HG03558 (cell line): ENCODE data around the gene AGBL3.
"Not testable (repeated sequence)": the region's sequence is repeated elsewhere in the genome, so short reads cannot be mapped to it uniquely, and the experiment has no call there.

Source experiments
- ATAC-seq: cut with Tn5 transposase; IDR thresholded peaks from one replicate; pipeline ENCODE4 v1.9.1; 2021; ENCODE audit warnings: moderate number of reproducible peaks; ENCODE audit not compliant: unreplicated experiment; ENCODE audit errors: extremely low read depth

AGBL3 gene

DNA sequence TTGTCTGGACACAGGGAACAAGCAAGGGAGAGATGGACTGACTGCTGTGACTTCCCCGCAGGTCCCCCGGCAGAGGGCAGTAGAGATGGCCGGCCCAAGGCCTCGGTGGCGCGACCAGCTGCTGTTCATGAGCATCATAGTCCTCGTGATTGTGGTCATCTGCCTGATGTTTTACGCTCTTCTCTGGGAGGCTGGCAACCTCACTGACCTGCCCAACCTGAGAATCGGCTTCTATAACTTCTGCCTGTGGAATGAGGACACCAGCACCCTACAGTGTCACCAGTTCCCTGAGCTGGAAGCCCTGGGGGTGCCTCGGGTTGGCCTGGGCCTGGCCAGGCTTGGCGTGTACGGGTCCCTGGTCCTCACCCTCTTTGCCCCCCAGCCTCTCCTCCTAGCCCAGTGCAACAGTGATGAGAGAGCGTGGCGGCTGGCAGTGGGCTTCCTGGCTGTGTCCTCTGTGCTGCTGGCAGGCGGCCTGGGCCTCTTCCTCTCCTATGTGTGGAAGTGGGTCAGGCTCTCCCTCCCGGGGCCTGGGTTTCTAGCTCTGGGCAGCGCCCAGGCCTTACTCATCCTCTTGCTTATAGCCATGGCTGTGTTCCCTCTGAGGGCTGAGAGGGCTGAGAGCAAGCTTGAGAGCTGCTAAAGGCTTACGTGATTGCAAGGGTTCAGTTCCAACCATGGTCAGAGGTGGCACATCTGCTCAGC, 178.2 kb downstream of the AGBL3 start:
- ATAC-seq: no peak

DNA sequence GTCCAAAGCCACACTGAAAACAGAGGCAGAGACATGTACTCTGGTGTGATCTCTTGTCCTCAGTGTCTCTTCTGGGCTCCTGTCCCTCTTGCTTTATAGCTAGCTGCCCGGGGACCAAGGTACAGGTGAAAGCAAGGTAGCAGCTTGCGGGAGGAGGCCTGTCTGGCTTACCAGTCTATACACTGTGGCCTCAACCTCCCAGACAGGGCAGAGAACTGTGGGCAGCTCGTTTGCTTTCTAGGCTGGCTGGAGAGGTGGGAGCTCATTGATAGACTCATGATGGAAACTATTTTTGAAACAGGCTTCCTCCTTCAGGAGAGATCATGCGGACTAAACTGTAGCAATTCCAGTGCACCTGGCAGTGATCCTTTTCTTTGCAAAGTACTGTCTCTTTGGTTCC, 179.6 kb downstream of the AGBL3 start:
- ATAC-seq: no peak

DNA sequence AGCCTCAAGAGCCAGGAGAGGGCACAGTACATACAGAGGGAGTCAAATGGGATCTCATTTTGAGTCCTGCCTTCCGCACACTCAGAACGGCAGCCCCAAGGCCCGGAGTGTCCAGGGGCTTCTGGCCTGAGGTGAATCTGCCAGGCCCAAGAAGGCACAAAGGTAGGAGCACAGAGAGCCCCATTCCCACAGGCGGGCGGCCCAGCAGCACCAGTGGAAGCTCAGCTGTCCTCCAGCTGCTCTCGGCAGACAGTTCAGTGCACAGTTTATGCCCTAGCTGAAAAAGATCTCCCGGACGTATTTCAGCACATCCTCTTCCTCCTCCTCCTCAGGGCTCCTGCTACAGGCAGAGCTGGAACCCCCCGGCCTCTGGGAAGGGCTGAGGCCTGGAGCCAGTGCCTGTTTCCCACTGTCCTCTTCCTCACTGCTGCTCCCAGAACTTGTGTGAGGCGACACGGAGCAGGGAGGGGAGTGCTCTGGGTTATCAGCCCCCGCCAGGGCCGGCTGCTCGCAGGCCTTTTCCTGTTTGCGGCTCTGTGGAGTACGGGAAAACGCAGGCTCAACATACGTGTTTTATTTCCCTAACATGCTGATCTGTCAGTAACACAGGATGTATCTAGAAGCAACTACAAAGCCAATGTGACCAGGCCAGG, 180.2 kb downstream of the AGBL3 start:
- no peak for ATAC-seq

DNA sequence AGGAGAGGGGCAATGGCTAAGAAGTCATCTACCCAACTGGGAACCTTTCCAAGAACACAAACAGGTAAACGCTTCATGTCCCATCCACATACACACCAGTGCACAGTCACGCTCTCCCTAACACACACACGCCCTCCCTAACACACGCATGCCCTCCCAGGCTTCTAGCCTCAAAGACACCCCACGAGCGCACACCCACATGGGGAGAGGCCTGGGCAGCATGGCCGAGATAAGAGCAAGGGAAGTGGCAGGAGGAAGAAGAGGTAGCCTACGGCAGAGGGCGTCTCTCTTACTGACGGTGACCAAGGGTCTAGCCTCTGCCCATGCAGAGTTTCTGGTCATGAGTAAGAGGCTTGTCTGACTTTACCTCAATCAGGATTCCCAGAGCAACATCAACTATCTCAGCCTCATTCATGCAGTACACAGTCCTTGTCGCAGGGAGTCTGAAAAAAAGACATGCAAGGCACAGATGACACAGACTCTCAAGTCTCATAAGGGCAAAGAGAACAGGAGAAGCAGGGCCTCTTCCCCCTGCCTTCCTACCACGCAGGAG, 181.1 kb downstream of the AGBL3 start:
- no peak for ATAC-seq

DNA sequence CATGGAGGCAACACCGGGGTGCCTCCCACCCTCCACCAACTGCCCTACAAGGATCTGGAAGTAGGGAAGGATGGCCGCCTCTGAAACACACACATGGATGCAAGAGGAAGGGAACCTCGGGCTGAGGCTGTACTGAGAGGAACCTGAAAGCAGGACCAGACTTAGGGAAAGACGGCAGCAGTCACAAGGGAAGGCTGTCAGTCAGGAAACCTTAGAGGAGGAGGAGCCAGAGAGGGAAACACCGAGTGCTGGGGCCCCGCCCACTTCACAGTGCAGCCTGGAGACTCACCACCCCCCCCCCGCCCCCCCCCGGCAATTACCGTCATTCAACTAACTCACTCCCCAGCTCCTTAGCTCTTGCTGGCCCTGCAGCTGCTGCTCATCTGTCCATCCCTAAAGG, 181.7 kb downstream of the AGBL3 start:
- no peak for ATAC-seq

DNA sequence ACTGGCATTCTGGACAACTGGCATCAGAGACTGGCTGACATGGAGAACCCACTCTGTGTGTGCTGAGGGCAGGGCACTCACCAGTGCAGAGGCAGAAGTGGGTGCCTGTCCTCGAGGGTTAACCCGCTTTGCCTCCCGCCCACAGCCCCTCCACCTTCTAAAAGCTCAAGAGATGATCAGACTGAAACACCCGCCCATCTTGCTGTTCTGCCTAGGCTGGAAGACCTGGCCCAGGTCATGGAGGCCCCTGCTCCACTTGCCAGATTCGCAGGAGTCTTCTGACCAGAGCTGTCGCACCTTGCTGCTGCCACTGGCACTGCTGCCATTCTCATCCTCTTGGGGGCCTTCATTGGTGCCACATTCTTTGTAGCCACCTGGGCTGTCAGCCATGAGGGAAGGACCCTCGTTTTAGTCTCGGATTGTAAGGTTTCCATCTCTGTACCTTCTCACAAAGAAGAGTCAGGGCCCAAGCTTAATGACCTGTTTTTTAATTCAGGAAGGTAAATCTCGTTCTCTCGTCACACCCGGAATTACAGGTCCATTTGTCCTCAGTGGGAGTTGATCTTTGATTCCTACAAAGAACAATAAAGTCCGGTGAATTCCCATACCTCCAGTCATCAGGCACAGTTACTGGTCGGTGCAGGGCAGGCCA, 182.3 kb downstream of the AGBL3 start:
- no peak for ATAC-seq

DNA sequence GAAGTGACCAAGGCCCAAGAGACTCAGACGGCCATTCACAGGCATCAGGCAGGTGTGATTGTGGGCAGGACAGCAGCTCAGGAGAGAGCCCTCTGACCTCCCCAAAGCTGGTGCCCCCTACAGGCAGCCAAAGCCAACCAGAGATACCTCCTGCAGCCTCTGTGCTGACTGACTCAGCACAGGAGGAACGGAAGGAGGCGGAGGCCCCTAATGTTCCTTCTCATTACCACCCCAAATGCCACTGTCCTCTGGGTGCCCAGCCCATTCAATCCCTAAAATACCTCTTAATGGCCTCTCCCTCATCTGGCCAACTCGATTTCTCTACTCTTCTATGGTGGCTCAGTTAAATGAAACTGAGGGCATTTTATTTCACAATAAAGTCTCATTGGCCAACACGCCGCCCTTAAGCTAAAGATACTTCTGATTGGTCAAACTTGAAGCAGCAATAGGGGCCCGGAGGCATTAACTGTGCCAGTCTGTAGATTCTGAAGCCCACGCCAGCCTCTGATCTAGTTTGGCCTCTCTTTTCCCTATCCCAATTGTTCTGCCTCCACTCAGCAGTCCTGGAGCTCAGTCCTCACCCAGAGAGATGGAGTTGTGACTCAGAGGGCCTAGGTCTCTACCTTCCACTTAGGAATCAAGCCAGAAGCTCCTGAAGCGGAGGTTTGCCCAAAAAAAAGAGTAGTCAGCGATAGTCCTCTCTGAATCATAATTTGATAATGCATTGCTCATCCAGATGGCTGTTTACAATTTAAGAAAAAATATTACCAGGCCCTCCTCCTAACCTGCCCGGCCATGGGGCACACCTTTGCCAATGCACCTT, 183.0 kb downstream of the AGBL3 start:
- ATAC-seq: peak; percentile 27

DNA sequence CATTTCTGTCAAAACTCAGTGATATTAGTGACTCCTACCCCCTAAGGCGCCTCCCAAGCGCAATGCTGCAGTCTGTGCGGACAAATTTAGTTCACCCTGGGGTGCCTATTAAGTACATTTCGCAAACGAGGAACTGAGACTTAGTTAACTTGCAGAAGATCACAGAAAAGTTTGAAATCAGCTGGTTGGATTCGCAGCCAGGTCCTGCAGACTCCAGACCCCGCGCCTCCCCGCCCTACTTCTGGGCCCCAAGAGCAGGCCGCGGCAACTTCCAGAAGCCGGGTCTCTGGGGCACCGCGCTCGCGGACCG, 183.6 kb downstream of the AGBL3 start:
- ATAC-seq: no peak

DNA sequence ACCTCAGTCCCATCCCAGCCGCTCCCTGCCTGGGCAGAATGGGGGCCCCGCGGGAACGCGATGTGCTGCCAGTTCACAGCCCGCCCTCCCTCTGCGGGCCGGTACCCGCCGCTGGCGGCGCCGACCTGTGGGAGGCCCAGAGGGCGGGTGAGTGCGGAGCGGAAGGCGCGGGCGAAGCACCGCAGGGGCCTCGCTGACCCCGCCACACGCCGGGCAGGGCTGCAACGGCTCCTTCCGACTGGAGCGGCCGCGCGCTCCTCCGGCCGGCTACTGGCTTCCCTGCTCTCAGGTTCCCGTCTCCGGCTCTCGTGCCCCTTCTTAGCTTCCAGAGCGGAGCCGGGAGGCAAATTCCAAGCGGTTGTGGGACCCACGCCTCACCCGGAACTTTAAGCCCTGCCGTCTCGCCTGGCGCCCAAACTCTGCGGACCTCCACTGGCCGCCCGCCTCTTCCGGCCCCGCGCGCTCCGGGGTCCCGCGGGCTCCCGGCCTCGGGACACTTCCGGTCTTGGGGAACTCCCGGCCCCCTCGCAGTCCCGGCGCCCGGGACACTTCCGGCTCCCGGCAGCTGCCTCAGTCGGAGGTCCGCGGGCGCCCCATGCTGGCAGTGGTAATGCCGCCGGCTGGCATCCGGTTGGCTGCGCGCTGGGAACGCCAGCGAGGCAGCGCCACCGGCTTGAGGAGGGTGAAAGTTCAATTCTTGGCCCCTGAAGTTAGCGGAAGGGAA, 184.1 kb downstream of the AGBL3 start, which contains the start of gene CYREN:
Gene CYREN, minus strand, starts transcription at position 434 of the 724 bp plus-strand sequence. CDS start 1,785 bp downstream, outside the sequence.
- peak; percentile 55 for ATAC-seq

DNA sequence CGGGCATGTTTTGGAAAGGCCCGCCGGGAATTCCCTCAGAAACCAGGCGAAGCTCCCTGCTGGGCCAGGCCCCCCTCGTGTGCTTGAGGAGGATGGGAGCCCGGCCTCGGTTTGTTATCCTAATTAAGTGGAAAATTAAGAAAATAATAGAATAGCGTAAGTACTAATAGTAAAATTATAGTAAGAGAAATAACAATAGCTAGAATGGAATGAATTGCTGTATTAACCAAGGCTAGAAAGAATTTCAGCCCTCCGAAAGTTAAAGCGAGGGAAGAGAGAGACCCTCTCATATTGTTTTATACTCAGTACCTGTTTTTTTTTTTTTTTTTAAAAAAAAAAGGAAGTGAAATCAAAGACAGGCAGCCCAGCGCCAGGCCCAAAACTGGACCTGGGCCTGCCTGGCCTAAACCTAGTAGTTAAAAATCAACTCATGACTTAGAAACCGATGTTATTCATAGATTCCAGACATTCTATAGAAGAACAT, 184.7 kb downstream of the AGBL3 start:
- peak; percentile 17 for ATAC-seq

DNA sequence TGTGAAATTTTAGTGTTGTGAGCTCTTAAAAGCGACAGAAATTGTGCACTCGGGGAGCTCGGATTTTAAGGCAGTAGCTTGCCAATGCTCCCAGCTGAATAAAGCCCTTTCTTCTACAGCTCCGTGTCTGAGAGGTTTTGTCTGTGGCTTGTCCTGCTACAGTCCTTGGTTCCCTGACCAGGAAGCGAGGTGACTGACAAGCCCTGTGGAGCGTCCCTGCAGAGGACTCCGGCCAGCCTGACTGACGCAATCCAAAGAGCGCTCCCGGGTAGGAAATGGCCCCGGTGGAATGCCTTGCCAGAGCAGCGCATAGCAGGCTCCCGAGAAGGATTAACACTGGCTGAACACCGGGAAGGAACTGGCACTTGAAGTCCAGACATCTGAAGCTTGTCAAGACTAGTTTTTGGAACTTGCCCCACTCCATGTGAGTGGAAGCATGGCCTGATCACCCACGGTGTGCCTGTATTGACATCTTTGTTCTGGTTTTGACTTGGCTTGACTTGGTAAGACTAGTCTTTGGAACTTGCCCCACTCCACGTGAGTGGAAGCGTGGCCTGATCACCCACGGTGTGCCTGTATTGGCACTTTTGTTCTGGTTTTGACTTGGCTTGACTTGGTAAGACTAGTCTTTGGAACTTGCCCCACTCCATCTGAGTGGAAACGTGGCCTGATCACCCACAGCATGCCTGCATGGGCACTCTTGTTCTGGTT, 185.4 kb downstream of the AGBL3 start:
- ATAC-seq: not testable (repeated sequence)

DNA sequence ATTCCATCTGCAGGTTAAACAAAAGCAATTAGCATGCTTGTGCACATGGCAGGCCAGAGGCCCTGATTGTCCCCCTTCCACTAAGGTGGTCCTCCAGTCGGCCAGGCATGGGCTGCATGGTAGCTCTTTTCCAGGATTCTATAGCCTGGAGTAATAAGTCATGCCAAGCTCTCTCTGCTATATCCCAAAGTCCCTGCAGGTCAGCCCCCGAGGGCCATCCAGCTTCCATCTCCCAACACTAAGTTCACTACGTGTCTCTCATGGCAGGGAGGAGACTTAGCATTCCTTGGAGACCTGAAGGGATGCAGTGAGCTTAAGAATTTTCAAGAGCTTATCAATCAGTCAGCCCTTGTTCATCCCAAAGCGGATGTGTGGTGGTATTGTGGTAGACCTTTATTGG, 187.6 kb downstream of the AGBL3 start:
- not testable (repeated sequence) for ATAC-seq

DNA sequence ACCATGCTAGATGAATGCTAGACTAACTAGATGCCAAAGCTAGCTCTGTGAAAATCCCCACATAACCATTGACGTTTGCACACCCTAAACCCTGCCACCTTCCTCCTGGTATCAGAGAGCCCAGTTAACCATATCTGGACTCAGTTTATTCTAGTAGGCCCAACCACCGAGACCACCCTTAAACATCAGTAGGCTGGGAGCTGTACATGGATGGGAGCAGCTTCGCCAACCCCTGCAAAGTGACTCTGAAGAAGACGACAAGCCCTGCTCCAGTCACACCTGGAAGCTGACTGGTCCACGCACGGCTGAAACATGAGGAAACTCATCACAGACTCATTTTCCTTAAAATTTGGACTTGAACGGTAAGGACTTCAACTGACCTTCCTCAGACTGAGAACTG, 188.6 kb downstream of the AGBL3 start:
- no peak for ATAC-seq

DNA sequence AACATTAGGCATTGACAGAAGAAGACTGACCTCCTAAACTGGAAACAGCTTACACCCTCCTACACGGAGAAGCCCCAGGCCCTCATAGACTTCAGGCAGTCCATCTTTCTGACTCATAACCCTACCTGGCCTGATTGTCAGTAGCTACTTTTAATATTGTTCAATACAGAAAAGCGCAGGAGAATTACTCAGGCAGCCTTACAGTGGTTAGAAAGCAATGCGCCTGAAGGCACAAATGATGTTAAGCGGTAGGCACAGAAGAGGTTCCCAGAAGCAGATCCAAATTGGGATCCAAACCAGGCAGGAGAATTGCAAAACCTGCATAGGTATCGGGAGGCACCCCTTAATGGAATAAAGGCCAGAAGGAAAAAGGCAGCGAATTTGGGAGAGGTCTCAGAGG, 189.6 kb downstream of the AGBL3 start:
- no peak for ATAC-seq

DNA sequence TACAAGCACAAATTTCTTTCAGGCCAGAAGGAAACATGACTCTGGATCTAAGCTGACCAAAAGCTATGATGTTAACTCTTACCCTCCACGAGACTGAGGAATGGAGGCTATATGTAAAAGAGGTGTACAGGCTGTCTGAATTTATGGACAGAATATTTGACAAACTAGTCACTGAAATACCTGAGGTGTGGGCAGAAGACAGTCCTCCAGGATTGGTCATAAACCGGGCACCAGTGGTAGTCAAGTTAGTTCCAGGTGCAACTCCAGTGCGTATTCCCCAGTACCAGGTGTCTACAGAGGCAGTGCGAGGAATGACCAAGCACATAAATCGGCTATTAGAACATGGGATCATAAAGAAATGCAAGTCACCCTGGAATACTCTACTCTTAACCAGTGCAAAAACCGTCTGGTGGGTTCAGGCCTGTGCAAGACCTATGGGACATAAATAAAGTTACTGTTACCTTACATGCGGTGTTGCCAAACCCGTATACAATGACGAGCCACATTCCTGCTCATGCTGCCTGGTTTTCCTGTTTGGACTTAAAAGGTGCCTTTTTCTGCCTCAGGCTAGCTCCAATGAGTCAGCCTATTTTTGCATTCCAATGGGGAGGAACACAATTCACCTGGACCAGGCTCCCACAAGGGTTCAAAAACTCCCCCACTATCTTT, 190.9 kb downstream of the AGBL3 start:
- no peak for ATAC-seq

DNA sequence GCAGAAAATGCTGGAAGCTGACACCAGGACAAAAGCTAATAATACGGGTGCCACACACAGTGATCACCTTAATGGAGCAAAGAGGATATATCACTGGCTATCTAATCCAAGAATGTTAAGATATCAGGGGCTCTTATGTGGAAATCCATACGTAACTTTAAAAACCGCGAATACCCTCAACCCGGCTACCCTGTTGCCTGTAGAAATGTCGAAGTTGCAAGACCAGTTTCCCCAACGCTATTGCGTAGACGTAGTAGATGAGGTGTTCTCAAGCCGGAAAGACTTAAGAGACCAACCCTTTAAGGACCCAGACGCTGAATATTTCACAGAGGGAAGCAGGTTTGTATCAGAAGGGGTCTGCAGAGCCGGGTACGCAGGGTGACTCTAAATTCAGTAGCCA, 192.1 kb downstream of the AGBL3 start:
- ATAC-seq: no peak

DNA sequence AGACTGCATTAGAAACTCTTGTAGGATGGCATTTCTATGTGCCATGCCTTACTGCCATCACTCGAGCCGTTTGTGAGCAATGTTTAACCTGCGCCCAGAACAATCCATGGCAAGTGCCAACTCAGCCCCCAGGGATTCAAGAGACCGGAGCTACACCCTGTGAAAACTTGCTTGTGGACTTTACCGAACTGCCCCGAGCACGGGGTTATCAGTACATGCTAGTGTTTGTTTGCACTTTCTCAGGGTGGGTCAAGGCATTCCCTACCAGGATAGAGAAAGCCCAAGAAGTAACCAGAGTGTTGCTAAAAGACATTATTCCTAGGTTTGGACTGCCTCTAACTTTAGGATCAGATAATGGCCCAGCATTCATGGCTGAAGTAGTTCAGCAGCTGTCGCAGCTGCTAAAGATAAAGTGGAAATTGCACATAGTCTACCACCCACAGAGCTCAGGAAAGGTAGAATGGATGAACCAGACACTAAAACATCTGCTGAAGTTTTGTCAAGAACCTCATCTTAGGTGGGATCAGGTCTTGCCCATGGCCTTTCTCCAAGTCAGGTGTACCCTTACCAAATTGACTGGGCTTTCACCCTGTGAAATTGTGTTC, 193.1 kb downstream of the AGBL3 start:
- no peak for ATAC-seq

DNA sequence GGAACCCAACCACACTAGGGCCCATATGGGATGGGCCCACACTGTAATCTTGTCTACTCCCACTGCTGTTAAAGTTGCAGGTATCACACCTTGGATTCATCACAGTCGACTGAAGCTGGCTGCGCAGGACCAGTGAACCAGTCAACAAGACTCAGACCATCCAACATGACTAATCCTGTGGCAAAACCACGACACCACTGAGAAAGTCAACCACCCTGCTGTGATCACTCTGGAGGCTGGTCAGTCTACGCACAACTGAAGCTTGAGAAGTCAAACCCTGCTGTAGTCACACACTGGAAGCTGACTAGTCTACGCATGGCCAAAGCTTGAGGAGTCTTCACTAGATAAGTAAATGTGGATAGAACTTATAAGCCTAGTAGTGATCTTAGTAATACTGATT, 193.8 kb downstream of the AGBL3 start:
- no peak for ATAC-seq
